Transverse colon (tissue), 4 donors: ENCODE measurements around the gene LRRC4C. TPM values are rescaled to one million over a fixed set of nuclear protein-coding genes. Genes with fewer than 3 reads are reported as not detected.

ENCODE experiments used
- DNase-seq: peaks from one replicate; pipeline ENCODE4 v3.0.0-alpha.2; 2019
- H3K27ac ChIP-seq, 4 donors: fragments of 200-600 bp; sonication (generic); 2 replicates each; pipeline ENCODE4 v1.5.1; 2016 to 2018; ENCODE audit warnings: inconsistent platforms in 4 of 4
- H3K27me3 ChIP-seq: fragments of 200-600 bp; sonication (generic); 2 replicates; pipeline ENCODE4 v1.5.1; 2017; ENCODE audit warnings: inconsistent platforms
- H3K36me3 ChIP-seq, 4 donors: fragments of 200-600 bp; sonication (generic); 2 replicates each; pipeline ENCODE4 v1.5.1; 2017 to 2019; ENCODE audit warnings: inconsistent platforms in 4 of 4
- H3K4me1 ChIP-seq, 4 donors: fragments of 200-600 bp; sonication (generic); 2 replicates each; pipeline ENCODE4 v1.5.1; 2017 to 2020; ENCODE audit warnings: inconsistent platforms in 4 of 4
- H3K4me3 ChIP-seq, 4 donors: fragments of 200-600 bp; sonication (generic); 1 replicate in 1 of 4; 2 replicates in 3 of 4; pipeline versions ENCODE4 v1.5.1 to v1.6.1; 2017 to 2019; ENCODE audit warnings: inconsistent platforms in 4 of 4
- H3K9me3 ChIP-seq, 2 donors: fragments of 200-600 bp; sonication (generic); 2 replicates each; pipeline ENCODE4 v1.5.1; 2017 to 2019; ENCODE audit warnings: inconsistent platforms in 2 of 2
- EP300 ChIP-seq: sonication (generic); formaldehyde crosslinking; IDR thresholded peaks from one replicate; pipeline ENCODE4 v1.6.1; 2017; ENCODE audit warnings: antibody characterized with exemption, low read depth
- POLR2A ChIP-seq: fragments of 450-650 bp; IDR thresholded peaks from one replicate; pipeline ENCODE4 v1.6.1; 2016; ENCODE audit warnings: antibody characterized with exemption, mild to moderate bottlenecking, moderate library complexity
- POLR2AphosphoS5 ChIP-seq, 3 donors: sonication (generic); formaldehyde crosslinking; IDR thresholded peaks; one replicate each; pipeline ENCODE4 v1.6.1; 2016; ENCODE audit warnings: antibody characterized with exemption in 3 of 3
- WGBS, 2 donors: methylation state at CpG; one replicate each; pipeline ENCODE4 v1.1.5; 2018; ENCODE audit warnings: low coverage in 1 of 2; 5-methylcytosine and 5-hydroxymethylcytosine counted together
- in situ Hi-C, 4 donors: fragments of 200-750 bp; cut with MboI; loops; one replicate each; pipeline versions ENCODE4 v1.15.0 to v1.15.1; 2017; ENCODE audit warnings: low sequenced_read_pairs in 3 of 4, low pct_ligation_motif_present in 1 of 4, low pct_unique_long_range_greater_than_20kb in 1 of 4
- intact Hi-C: fragments of 100-400 bp; cut with DNase I; formaldehyde crosslinking; loops from one replicate; pipeline ENCODE4 v1.15.1; 2023; ENCODE audit warnings: low total_unique reads
- total RNA-seq, 4 donors: library from RNA; depleted of rRNA; stranded (reverse); fragments of >200 nt; gene quantifications; one replicate each; pipeline ENCODE4 v1.1.0, GENCODE V29; 2016
- TF ChIP-seq, protein P1 (sequence below), 5 experiments: fragments of 200-600 bp in 3 of 5; fragments of 450-650 bp in 2 of 5; sonication (generic) in 3 of 5; IDR thresholded peaks; 1 replicate in 2 of 5; 2 replicates in 3 of 5; pipeline ENCODE4 v1.5.1; 2016 to 2017; ENCODE audit warnings: antibody characterized with exemption in 5 of 5, inconsistent platforms in 3 of 5, mild to moderate bottlenecking in 2 of 5, moderate library complexity in 1 of 5

LRRC4C gene
- total RNA-seq, 4 donors from 2014 or later: 0.55 to 1.9 (median 0.64) TPM; not detected in 1

DNA sequence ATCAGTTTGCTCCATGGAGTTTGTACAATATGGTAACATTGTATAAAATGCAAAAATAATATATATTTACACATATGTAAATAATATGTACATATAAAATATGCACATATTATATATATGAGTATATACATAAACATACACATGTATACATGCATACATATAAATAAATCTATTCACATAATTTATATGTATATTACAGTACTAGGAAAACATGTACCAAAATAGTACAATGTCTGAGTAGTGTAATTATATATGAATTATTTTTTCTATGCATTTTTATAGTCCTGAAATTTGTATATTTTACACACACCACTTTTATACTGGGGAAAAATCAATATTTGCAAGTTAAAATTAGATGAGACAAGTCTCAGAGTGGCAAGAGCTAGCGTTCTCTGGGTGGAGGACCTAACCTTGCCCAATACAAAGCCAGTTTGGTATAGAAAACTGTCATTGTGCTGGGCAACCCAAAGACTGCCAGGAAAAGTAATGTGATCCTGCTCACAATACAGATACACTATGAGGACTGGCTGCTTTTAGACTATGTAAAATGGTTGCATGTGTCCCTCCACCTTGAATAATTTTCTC is 889.4 kb downstream of the LRRC4C start:
- in situ Hi-C loops: no loop called here
- no peak overlapping the region for H3K4me3 ChIP-seq
- no peak overlapping the region for H3K27ac ChIP-seq
- no peaks in the 10 kb centered on the region for H3K27me3 ChIP-seq
- TF ChIP-seq POLR2A (no peak), POLR2AphosphoS5 (IDR thresholded peaks at IDR 0.05) (no peak), EP300 (no peak)
- TF ChIP-seq, protein P1, sequence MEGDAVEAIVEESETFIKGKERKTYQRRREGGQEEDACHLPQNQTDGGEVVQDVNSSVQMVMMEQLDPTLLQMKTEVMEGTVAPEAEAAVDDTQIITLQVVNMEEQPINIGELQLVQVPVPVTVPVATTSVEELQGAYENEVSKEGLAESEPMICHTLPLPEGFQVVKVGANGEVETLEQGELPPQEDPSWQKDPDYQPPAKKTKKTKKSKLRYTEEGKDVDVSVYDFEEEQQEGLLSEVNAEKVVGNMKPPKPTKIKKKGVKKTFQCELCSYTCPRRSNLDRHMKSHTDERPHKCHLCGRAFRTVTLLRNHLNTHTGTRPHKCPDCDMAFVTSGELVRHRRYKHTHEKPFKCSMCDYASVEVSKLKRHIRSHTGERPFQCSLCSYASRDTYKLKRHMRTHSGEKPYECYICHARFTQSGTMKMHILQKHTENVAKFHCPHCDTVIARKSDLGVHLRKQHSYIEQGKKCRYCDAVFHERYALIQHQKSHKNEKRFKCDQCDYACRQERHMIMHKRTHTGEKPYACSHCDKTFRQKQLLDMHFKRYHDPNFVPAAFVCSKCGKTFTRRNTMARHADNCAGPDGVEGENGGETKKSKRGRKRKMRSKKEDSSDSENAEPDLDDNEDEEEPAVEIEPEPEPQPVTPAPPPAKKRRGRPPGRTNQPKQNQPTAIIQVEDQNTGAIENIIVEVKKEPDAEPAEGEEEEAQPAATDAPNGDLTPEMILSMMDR (IDR thresholded peaks at IDR 0.05): no peak
- H3K9me3 ChIP-seq: no peaks in the 10 kb centered on the region
- intact Hi-C loops: no loop called here
- no peaks in the 10 kb centered on the region for H3K36me3 ChIP-seq
- 66 to 73% methylated on average over 1 of the region's 1 CpG for whole genome bisulfite sequencing, 2 donors
- DNase-seq: no peak
- no peaks in the 10 kb centered on the region for H3K4me1 ChIP-seq

DNA sequence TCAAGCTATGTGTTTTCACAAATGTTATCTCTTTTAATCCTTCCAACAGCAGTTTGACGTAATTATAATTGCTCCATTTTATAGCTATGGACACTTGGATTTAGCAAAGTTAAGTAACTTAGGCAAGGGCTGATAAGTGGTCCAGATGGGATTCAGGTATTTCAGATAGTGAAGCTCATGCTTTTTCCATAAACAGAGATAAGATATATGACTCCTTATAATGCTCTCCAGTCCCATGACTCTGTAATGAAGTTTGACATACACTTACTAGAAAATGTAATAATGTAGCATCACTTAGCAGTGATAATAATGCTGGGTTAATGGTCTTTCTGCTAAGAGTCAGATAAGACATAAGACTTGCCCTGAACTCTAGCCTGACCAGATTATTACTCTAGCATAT is 892.1 kb downstream of the LRRC4C start:
- H3K27ac ChIP-seq: no peak overlapping the region
- no peaks in the 10 kb centered on the region for H3K27me3 ChIP-seq
- 54 to 65% methylated on average over 1 of the region's 1 CpG for WGBS, 2 donors
- no peaks in the 10 kb centered on the region for H3K9me3 ChIP-seq
- H3K4me3 ChIP-seq: no peak overlapping the region
- H3K4me1 ChIP-seq: no peaks in the 10 kb centered on the region
- TF ChIP-seq, protein P1 (IDR thresholded peaks at IDR 0.05): no peak
- TF ChIP-seq POLR2AphosphoS5 (IDR thresholded peaks at IDR 0.05) (no peak), POLR2A (no peak), EP300 (no peak)
- no peak for DNase-seq
- in situ Hi-C loops (no loop called here), intact Hi-C loops (no loop called here)
- no peaks in the 10 kb centered on the region for H3K36me3 ChIP-seq

DNA sequence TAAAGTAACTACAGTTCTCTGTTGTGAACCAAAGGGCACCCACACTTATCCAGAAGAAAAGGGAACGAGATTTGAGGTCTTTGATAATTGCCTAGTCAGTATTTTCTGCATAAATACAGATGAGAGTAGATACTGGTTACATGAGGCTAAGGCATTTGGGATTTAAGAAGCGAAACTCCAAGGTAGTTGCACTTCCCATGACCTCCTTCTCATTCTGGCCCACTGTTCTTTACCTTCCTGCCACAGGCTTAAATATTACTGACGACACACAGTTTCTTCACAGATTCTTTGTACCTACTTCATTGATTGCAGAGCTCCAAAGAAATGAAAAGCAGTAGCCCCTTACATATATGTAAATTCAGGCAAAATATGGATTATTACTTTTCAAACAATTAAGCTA is 915.3 kb downstream of the LRRC4C start:
- no peaks in the 10 kb centered on the region for H3K36me3 ChIP-seq
- H3K4me3 ChIP-seq: no peak overlapping the region
- no peaks in the 10 kb centered on the region for H3K4me1 ChIP-seq
- 56 to 58% methylated on average over 3 of the region's 3 CpGs for WGBS, 2 donors
- no peak overlapping the region for H3K27ac ChIP-seq
- TF ChIP-seq POLR2A (no peak), POLR2AphosphoS5 (IDR thresholded peaks at IDR 0.05) (no peak), EP300 (no peak)
- TF ChIP-seq, protein P1 (IDR thresholded peaks at IDR 0.05): no peak
- intact Hi-C loops (no loop called here), in situ Hi-C loops (no loop called here)
- H3K27me3 ChIP-seq: no peaks in the 10 kb centered on the region
- DNase-seq: no peak
- H3K9me3 ChIP-seq: no peaks in the 10 kb centered on the region

DNA sequence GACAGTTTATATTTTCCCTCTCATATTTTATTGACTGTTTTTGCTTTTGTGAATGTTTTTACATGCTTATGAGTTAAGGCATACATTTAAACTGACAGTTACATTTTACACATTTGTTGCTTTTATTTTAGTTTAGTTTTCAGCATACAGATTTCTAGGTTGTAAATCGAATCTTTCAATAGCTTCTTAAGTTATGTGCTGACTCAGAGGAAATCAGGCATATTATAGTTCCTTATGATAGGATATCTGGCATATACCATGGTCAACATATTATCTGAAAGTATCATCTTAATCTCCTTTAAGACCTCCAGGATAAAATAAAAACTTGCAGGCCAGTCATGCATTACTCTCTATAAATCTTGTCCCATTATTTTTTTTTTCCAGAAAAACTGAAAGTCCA is 916.6 kb downstream of the LRRC4C start:
- DNase-seq: no peak
- no peaks in the 10 kb centered on the region for H3K27me3 ChIP-seq
- H3K9me3 ChIP-seq: no peaks in the 10 kb centered on the region
- in situ Hi-C loops: no loop called here
- H3K4me3 ChIP-seq: no peak overlapping the region
- no peaks in the 10 kb centered on the region for H3K36me3 ChIP-seq
- no peak for TF ChIP-seq EP300
- TF ChIP-seq, protein P1 (IDR thresholded peaks at IDR 0.05): no peak
- TF ChIP-seq POLR2AphosphoS5 (IDR thresholded peaks at IDR 0.05): no peak
- TF ChIP-seq POLR2A: no peak
- H3K4me1 ChIP-seq: no peaks in the 10 kb centered on the region
- 40 to 56% methylated on average over 1 of the region's 1 CpG for WGBS, 2 donors
- intact Hi-C loops: no loop called here
- no peak overlapping the region for H3K27ac ChIP-seq
